Activated T-cell treated with anti-CD3 and anti-CD28 coated beads, Interleukin-2, amount 50 U/mL, for 4 hours (primary cell): ENCODE data around the gene HNRNPAB. TPM values are rescaled to one million over a fixed set of nuclear protein-coding genes. Genes with fewer than 3 reads are reported as not detected.
A peak's percentile ranks its signal among the peaks of the same experiment; 100 is the strongest.

ENCODE experiments used
- ATAC-seq, 2 donors: fragments of 200-7000 bp; cut with Tn5 transposase; one replicate each; pipeline ENCODE4 v1.10.0; 2021
- DNase-seq: peaks from one replicate; pipeline ENCODE4 v3.0.0-alpha.2; 2020
- H3K27me3 Mint-ChIP-seq: one replicate; pipeline ENCODE4 v1.8.0; 2021; ENCODE audit warnings: low read depth, mixed read lengths
- H3K36me3 Mint-ChIP-seq: one replicate; pipeline ENCODE4 v1.8.0; 2022; ENCODE audit warnings: mixed read lengths; ENCODE audit not compliant: insufficient read depth
- H3K4me1 Mint-ChIP-seq: one replicate; pipeline ENCODE4 v1.8.0; 2021; ENCODE audit warnings: low read depth, mixed read lengths
- H3K4me3 Mint-ChIP-seq: one replicate; pipeline ENCODE4 v1.8.0; 2021; ENCODE audit warnings: mild to moderate bottlenecking, moderate library complexity, mixed read lengths
- H3K9me3 Mint-ChIP-seq: one replicate; pipeline ENCODE4 v1.8.0; 2021; ENCODE audit warnings: mixed read lengths
- total RNA-seq, 3 donors: library from RNA; stranded (reverse); gene quantifications; one replicate each; pipeline ENCODE4 v1.2.1, GENCODE V29; 2021

Gene HNRNPAB
- total RNA-seq, 3 donors from 2014 or later = 646 to 699 (median 679) TPM

- ATAC-seq (peak; percentile 3), DNase-seq (no peak)
- Mint-ChIP-seq H3K27me3 (no peaks in the 10 kb centered on the region), H3K9me3 (no peaks in the 10 kb centered on the region), H3K4me1 (peaks cover 23% of the 10 kb centered on the region), H3K36me3 (peaks cover 55% of the 10 kb centered on the region), H3K4me3 (no peak overlapping the region)
These were observed 8.1 kb downstream of the HNRNPAB start for GRCh38 chr5:178212241-178213002.

GRCh38 chr5:178213003-178213461 lies 8.7 kb downstream of the HNRNPAB start:
- Mint-ChIP-seq H3K36me3 (peaks cover 48% of the 10 kb centered on the region), H3K4me3 (no peak overlapping the region), H3K27me3 (no peaks in the 10 kb centered on the region), H3K9me3 (no peaks in the 10 kb centered on the region), H3K4me1 (peaks cover 16% of the 10 kb centered on the region)
- DNase-seq (no peak), ATAC-seq (peak; percentile 1 to 6)

GRCh38 chr5:178213748-178214151 lies 9.4 kb downstream of the HNRNPAB start:
- Mint-ChIP-seq H3K9me3 (no peaks in the 10 kb centered on the region), H3K4me1 (peaks cover 12% of the 10 kb centered on the region), H3K36me3 (peaks cover 46% of the 10 kb centered on the region), H3K27me3 (no peaks in the 10 kb centered on the region), H3K4me3 (no peak overlapping the region)
- DNase-seq = no peak
- ATAC-seq = no peak

GRCh38 chr5:178214160-178214803 lies 9.9 kb downstream of the HNRNPAB start:
- Mint-ChIP-seq H3K27me3 (no peaks in the 10 kb centered on the region), H3K36me3 (peaks cover 44% of the 10 kb centered on the region), H3K4me3 (no peak overlapping the region), H3K4me1 (peaks cover 9% of the 10 kb centered on the region), H3K9me3 (no peaks in the 10 kb centered on the region)
- ATAC-seq = peak; percentile 3 to 4
- DNase-seq = no peak

GRCh38 chr5:178215280-178216002 lies 11.1 kb downstream of the HNRNPAB start:
- Mint-ChIP-seq H3K4me1 (peaks cover 9% of the 10 kb centered on the region), H3K27me3 (no peaks in the 10 kb centered on the region), H3K4me3 (no peak overlapping the region), H3K36me3 (peaks cover 38% of the 10 kb centered on the region), H3K9me3 (no peaks in the 10 kb centered on the region)
- DNase-seq = no peak
- ATAC-seq = peak; percentile 1 to 3

- no peaks in the 10 kb centered on the region for H3K27me3 Mint-ChIP-seq
- ATAC-seq = no peak
- DNase-seq = no peak
- H3K9me3 Mint-ChIP-seq = no peaks in the 10 kb centered on the region
- H3K4me1 Mint-ChIP-seq = peaks cover 15% of the 10 kb centered on the region
- H3K4me3 Mint-ChIP-seq = no peak overlapping the region
- H3K36me3 Mint-ChIP-seq = peaks cover 39% of the 10 kb centered on the region
These were observed 11.8 kb downstream of the HNRNPAB start for GRCh38 chr5:178216088-178216534.

- H3K4me3 Mint-ChIP-seq = no peak overlapping the region
- H3K4me1 Mint-ChIP-seq = peaks cover 22% of the 10 kb centered on the region
- H3K36me3 Mint-ChIP-seq = peaks cover 41% of the 10 kb centered on the region
- ATAC-seq (no peak), DNase-seq (no peak)
- no peaks in the 10 kb centered on the region for H3K9me3 Mint-ChIP-seq
- no peaks in the 10 kb centered on the region for H3K27me3 Mint-ChIP-seq
These were observed 12.4 kb downstream of the HNRNPAB start for GRCh38 chr5:178216779-178217178.

- peaks cover 23% of the 10 kb centered on the region for H3K4me1 Mint-ChIP-seq
- no peaks in the 10 kb centered on the region for H3K9me3 Mint-ChIP-seq
- peaks cover 42% of the 10 kb centered on the region for H3K36me3 Mint-ChIP-seq
- no peaks in the 10 kb centered on the region for H3K27me3 Mint-ChIP-seq
- no peak for ATAC-seq
- no peak for DNase-seq
- no peak overlapping the region for H3K4me3 Mint-ChIP-seq
These were observed 14.0 kb downstream of the HNRNPAB start for GRCh38 chr5:178218237-178218776.

- Mint-ChIP-seq H3K4me3 (no peak overlapping the region), H3K9me3 (no peaks in the 10 kb centered on the region), H3K4me1 (peaks cover 20% of the 10 kb centered on the region), H3K36me3 (peaks cover 40% of the 10 kb centered on the region), H3K27me3 (no peaks in the 10 kb centered on the region)
- ATAC-seq (no peak), DNase-seq (no peak)
These were observed 14.5 kb downstream of the HNRNPAB start for GRCh38 chr5:178218827-178219226.

- H3K36me3 Mint-ChIP-seq = peaks cover 42% of the 10 kb centered on the region
- DNase-seq (no peak), ATAC-seq (peak; percentile 19 to 42)
- H3K27me3 Mint-ChIP-seq = no peaks in the 10 kb centered on the region
- peaks cover 18% of the 10 kb centered on the region for H3K4me1 Mint-ChIP-seq
- no peaks in the 10 kb centered on the region for H3K9me3 Mint-ChIP-seq
- H3K4me3 Mint-ChIP-seq = no peak overlapping the region
These were observed 16.9 kb downstream of the HNRNPAB start for GRCh38 chr5:178221282-178221681.

GRCh38 chr5:178221853-178222252 lies 17.5 kb downstream of the HNRNPAB start:
- H3K36me3 Mint-ChIP-seq = peaks cover 42% of the 10 kb centered on the region
- H3K4me1 Mint-ChIP-seq = peaks cover 17% of the 10 kb centered on the region
- no peak for DNase-seq
- H3K9me3 Mint-ChIP-seq = no peaks in the 10 kb centered on the region
- ATAC-seq = peak; percentile 8 to 11
- H3K4me3 Mint-ChIP-seq = no peak overlapping the region
- no peaks in the 10 kb centered on the region for H3K27me3 Mint-ChIP-seq

GRCh38 chr5:178222292-178222691 lies 18.0 kb downstream of the HNRNPAB start:
- Mint-ChIP-seq H3K27me3 (no peaks in the 10 kb centered on the region), H3K36me3 (peaks cover 46% of the 10 kb centered on the region), H3K4me1 (peaks cover 19% of the 10 kb centered on the region)

GRCh38 chr5:178223196-178223773 lies 19.0 kb downstream of the HNRNPAB start:
- peaks cover 27% of the 10 kb centered on the region for H3K4me1 Mint-ChIP-seq
- H3K27me3 Mint-ChIP-seq = no peaks in the 10 kb centered on the region
- DNase-seq = no peak
- no peak for ATAC-seq
- no peak overlapping the region for H3K4me3 Mint-ChIP-seq
- peaks cover 55% of the 10 kb centered on the region for H3K36me3 Mint-ChIP-seq
- H3K9me3 Mint-ChIP-seq = no peaks in the 10 kb centered on the region

More at GRCh38 chr5:178222292-178222691, 18.0 kb downstream of the HNRNPAB start:
- Mint-ChIP-seq H3K9me3 (no peaks in the 10 kb centered on the region), H3K4me3 (no peak overlapping the region)
- no peak for DNase-seq
- ATAC-seq = no peak

- Mint-ChIP-seq H3K4me1 (peaks cover 32% of the 10 kb centered on the region), H3K9me3 (no peaks in the 10 kb centered on the region), H3K4me3 (no peak overlapping the region), H3K27me3 (no peaks in the 10 kb centered on the region), H3K36me3 (peaks cover 59% of the 10 kb centered on the region)
- ATAC-seq = no peak
- no peak for DNase-seq
These were observed 19.5 kb downstream of the HNRNPAB start for GRCh38 chr5:178223828-178224335.
